Mucosa of descending colon (tissue), 3 donors: ENCODE results near the gene CABP7. TPM values are rescaled to one million over a fixed set of nuclear protein-coding genes. Genes with fewer than 3 reads are reported as not detected.

Experiments used
- ATAC-seq: fragments of 200-7000 bp; cut with Tn5 transposase; one replicate; pipeline ENCODE4 v1.9.1; 2020; ENCODE audit warnings: mild to moderate bottlenecking, moderate library complexity
- DNase-seq, 3 donors: peaks; one replicate each; pipeline ENCODE4 v3.0.0-alpha.2; 2020
- H3K36me3 ChIP-seq: fragments of 200-600 bp; one replicate; pipeline ENCODE4 v1.8.0; 2021; ENCODE audit warnings: low read depth, mild to moderate bottlenecking
- H3K4me1 ChIP-seq: fragments of 200-600 bp; one replicate; pipeline ENCODE4 v1.8.0; 2021; ENCODE audit warnings: low read depth, mild to moderate bottlenecking
- H3K4me3 ChIP-seq: fragments of 200-600 bp; one replicate; pipeline ENCODE4 v1.8.0; 2021; ENCODE audit warnings: mild to moderate bottlenecking
- H3K9me3 ChIP-seq: fragments of 200-600 bp; one replicate; pipeline ENCODE4 v1.8.0; 2021; ENCODE audit warnings: mild to moderate bottlenecking
- intact Hi-C, 2 donors: fragments of 100-400 bp; cut with DNase I in 1 of 2; cut with micrococcal nuclease in 1 of 2; formaldehyde crosslinking; loops; one replicate each; pipeline versions ENCODE4 v1.11.0 to v1.11.1; 2022; cut with DNase I, micrococcal nuclease
- total RNA-seq, 3 donors: library from RNA; stranded (reverse); fragmentation: NEBNext Ultra II Directional in 2 of 3; extraction: Animal tissue kit (Norgen Biotek cat#: 25700) in 2 of 3; gene quantifications; one replicate each; pipeline versions ENCODE4 v1.2.1 to v1.2.4, GENCODE V29; 2021 to 2023
- TF ChIP-seq, protein P1 (sequence below): fragments of 200-600 bp; IDR thresholded peaks from one replicate; pipeline ENCODE4 v1.8.0; 2022; ENCODE audit warnings: antibody characterized with exemption, mild to moderate bottlenecking
- donor health status: DM: no; HTN: no; CAD: no; lungs with moderate emphysema.
- donor health status: DM: no; HTN: no; CAD: no.
- donor health status: DM: no; HTN: yes; CAD: no.

Gene CABP7
- total RNA-seq, 3 donors from 2014 or later = 0.19 to 0.41 TPM; not detected in 1

- Histone ChIP-seq H3K4me3 (peak overlapping the region; percentile 20), H3K36me3 (no peaks in the 10 kb centered on the region), H3K9me3 (no peaks in the 10 kb centered on the region), H3K4me1 (peaks cover 20% of the 10 kb centered on the region)
- TF ChIP-seq, protein P1, sequence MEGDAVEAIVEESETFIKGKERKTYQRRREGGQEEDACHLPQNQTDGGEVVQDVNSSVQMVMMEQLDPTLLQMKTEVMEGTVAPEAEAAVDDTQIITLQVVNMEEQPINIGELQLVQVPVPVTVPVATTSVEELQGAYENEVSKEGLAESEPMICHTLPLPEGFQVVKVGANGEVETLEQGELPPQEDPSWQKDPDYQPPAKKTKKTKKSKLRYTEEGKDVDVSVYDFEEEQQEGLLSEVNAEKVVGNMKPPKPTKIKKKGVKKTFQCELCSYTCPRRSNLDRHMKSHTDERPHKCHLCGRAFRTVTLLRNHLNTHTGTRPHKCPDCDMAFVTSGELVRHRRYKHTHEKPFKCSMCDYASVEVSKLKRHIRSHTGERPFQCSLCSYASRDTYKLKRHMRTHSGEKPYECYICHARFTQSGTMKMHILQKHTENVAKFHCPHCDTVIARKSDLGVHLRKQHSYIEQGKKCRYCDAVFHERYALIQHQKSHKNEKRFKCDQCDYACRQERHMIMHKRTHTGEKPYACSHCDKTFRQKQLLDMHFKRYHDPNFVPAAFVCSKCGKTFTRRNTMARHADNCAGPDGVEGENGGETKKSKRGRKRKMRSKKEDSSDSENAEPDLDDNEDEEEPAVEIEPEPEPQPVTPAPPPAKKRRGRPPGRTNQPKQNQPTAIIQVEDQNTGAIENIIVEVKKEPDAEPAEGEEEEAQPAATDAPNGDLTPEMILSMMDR = no peak
- intact Hi-C loops = no loop called here
- DNase-seq = peak in 1 of 3 donors; percentile 60
- ATAC-seq = peak; percentile 53
These were observed 46.3 kb downstream of the CABP7 start for GRCh38 chr22:29765905-29766631.

GRCh38 chr22:29766632-29767170, 46.9 kb downstream of the CABP7 start, which contains the start of gene ZMAT5:
Gene ZMAT5, minus strand, starts transcription at chr22:29767007. Its CDS starts 18,463 bp downstream, at chr22:29748544.
- ATAC-seq = peak; percentile 98
- H3K36me3 ChIP-seq = no peaks in the 10 kb centered on the region
- peak; percentile 95 to 97 (median 96) for DNase-seq
- TF ChIP-seq, protein P1 = no peak
- intact Hi-C loops = no loop called here
- no peaks in the 10 kb centered on the region for H3K9me3 ChIP-seq
- H3K4me3 ChIP-seq = peak within 1 kb of the TSS; percentile 62
- peaks cover 20% of the 10 kb centered on the region for H3K4me1 ChIP-seq

DNA sequence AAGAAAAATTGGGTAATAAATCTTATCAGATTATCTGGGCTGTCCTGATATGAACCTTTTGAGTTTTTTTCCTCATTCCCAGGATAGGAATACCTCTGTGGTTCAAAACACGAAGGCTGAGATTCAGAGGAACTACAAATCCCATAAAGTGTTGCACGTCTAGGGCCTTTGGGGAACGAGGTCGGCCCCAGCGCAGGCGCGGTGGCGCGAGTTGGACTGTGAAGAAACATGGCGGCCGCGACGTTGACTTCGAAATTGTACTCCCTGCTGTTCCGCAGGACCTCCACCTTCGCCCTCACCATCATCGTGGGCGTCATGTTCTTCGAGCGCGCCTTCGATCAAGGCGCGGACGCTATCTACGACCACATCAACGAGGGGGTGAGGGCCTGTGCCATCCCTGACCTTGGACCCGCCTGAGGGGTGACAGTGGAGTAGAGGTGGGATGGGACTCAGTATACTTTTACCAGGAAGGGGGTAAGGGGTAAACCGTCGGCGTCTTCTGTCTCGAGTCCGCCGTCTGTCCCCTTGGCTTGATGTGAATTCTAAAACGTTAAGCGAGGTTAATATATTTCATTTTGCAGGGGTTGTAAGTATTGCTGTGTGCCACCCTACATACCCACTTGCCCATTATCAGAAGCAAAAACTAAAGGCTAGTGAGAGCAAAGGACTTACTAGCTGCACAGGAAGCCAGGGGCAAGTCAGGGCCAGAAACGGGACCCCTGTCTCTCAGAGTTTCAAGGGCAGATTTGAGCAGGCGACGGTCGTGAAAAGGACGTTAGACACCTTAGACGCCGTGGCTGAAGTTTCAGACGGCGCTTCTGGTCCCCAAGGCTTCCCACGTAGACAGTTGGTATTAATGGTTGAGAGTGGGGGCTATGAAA, 47.6 kb downstream of the CABP7 start, which contains the start of gene UQCR10:
Gene UQCR10, plus strand, starts transcription at position 199 of the 881 bp plus-strand sequence. Its CDS starts 30 bp downstream, at position 229.
- intact Hi-C loops = no loop called here

DNA sequence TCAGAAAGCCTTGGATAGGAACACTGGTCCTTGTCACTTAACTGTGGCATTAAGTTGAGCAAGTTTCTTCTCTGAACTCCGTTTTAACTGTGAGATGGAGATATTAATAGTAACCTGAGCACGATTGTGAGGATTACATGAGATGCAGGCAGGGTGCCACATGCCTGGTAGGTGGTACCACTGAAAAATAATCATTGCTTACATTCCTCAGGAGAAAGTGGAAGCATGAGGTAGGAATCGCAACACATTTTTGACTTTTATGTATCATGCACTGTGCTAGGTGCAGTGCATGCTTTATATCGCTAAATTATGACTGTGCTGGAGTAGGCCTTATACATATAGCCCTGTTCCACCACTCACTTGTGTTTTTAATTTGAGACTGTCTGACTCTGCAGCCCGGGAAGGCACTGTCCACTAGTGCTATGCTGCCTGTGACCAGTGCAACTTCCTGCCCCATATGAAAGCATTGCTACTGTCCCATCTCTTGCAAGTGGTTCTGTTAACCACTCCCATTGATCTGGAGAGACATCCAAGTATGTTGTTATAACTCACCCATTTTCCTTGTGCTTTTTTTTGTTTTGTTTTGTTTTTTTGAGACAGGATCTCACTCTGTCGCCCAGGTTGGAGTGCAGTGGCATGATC, 48.4 kb downstream of the CABP7 start:
- Histone ChIP-seq H3K4me1 (peaks cover 20% of the 10 kb centered on the region), H3K9me3 (no peaks in the 10 kb centered on the region), H3K4me3 (peak overlapping the region; percentile 62), H3K36me3 (no peaks in the 10 kb centered on the region)
- TF ChIP-seq, protein P1 = no peak
- DNase-seq (peak in 1 of 3 donors; percentile 14), ATAC-seq (no peak)
- intact Hi-C loops = no loop called here

More for the DNA sequence above, 47.6 kb downstream of the CABP7 start, which contains the start of gene UQCR10:
- Histone ChIP-seq H3K4me3 (peak within 1 kb of the TSS; percentile 62), H3K4me1 (peaks cover 20% of the 10 kb centered on the region), H3K36me3 (no peaks in the 10 kb centered on the region), H3K9me3 (no peaks in the 10 kb centered on the region)
- ATAC-seq = peak; percentile 82
- peak; percentile 93 to 96 (median 96) for DNase-seq
- TF ChIP-seq, protein P1 = no peak

- TF ChIP-seq, protein P1 = no peak
- no peaks in the 10 kb centered on the region for H3K36me3 ChIP-seq
- intact Hi-C loops = no loop called here
- peaks cover 20% of the 10 kb centered on the region for H3K4me1 ChIP-seq
- DNase-seq (no peak), ATAC-seq (no peak)
- H3K4me3 ChIP-seq = no peak overlapping the region
- no peaks in the 10 kb centered on the region for H3K9me3 ChIP-seq
These were observed 50.0 kb downstream of the CABP7 start for GRCh38 chr22:29769723-29770321.
